H1 (cell line): ENCODE results near the gene MEF2C. TPM values are rescaled to one million over a fixed set of nuclear protein-coding genes. Genes with fewer than 3 reads are reported as not detected.

Source experiments
- CTCF ChIA-PET: fragments of 300-600 bp; sonication (Branson Sonifier 250); formaldehyde crosslinking; loops from one replicate; lab custom pipeline; 2021; ENCODE audit not compliant: partially characterized antibody; lab: Charles Lee
- POLR2A ChIA-PET: fragments of 300-600 bp; sonication (Branson Sonifier 250); formaldehyde crosslinking; loops from one replicate; lab custom pipeline; 2021; ENCODE audit warnings: inconsistent platforms; ENCODE audit not compliant: partially characterized antibody; lab: Charles Lee
- DNase-seq, 2 experiments: peaks; one replicate each; pipeline versions ENCODE4 v3.0.0 to v3.0.0-alpha.2; 2010 to 2022; ENCODE audit warnings: low spot score in 2 of 2, low read depth in 1 of 2, mixed read lengths in 1 of 2
- FAIRE-seq: peaks from 2 replicates; lab custom pipeline; 2011; peaks lifted over from hg19 to GRCh38; lab: Jason Lieb, UNC
- H2AFZ ChIP-seq: 2 replicates; pipeline ENCODE4 v1.8.1; 2012; ENCODE audit warnings: low read length, inconsistent platforms
- H2AK5ac ChIP-seq: 2 replicates; pipeline ENCODE4 v1.6.1; 2013; ENCODE audit warnings: low read depth, low read length
- H2BK120ac ChIP-seq: replicated peaks from 2 replicates; pipeline ENCODE3; 2013; ENCODE audit warnings: low read depth, low read length, inconsistent platforms
- H2BK12ac ChIP-seq: 2 replicates; pipeline ENCODE4 v1.6.1; 2013; ENCODE audit warnings: low read depth, low read length
- H2BK15ac ChIP-seq: 2 replicates; pipeline ENCODE4 v1.6.1; 2013; ENCODE audit warnings: low read length
- H2BK20ac ChIP-seq: 2 replicates; pipeline ENCODE4 v1.6.1; 2013; ENCODE audit warnings: low read length
- H2BK5ac ChIP-seq: 2 replicates; pipeline ENCODE4 v1.6.1; 2013; ENCODE audit warnings: low read depth, low read length
- H3K14ac ChIP-seq: 2 replicates; pipeline ENCODE4 v1.6.1; 2013; ENCODE audit warnings: inconsistent platforms; ENCODE audit not compliant: insufficient read length
- H3K18ac ChIP-seq: 2 replicates; pipeline ENCODE4 v1.6.1; 2013; ENCODE audit warnings: low read length; ENCODE audit errors: extremely low read depth
- H3K23ac ChIP-seq: 2 replicates; pipeline ENCODE4 v1.6.1; 2013; ENCODE audit warnings: inconsistent platforms; ENCODE audit not compliant: insufficient read length
- H3K23me2 ChIP-seq: 2 replicates; pipeline ENCODE4 v1.6.1; 2013; ENCODE audit warnings: low read depth, low read length
- H3K27ac ChIP-seq: 2 replicates; pipeline ENCODE4 v1.6.1; 2011; ENCODE audit warnings: low read depth, low read length, inconsistent platforms
- H3K27me3 ChIP-seq, 4 experiments: replicated peaks in 1 of 4; 1 replicate in 1 of 4; 2 replicates in 3 of 4; pipeline versions ENCODE4 v1.6.1 to v1.8.1; 2011 to 2013; ENCODE audit warnings: low read length in 3 of 4, mild to moderate bottlenecking in 3 of 4, inconsistent platforms in 2 of 4, mixed read lengths in 2 of 4, moderate library complexity in 1 of 4; ENCODE audit not compliant: control insufficient read depth in 3 of 4, insufficient read depth in 3 of 4; ENCODE audit errors: extremely low read depth in 1 of 4
- H3K36me3 ChIP-seq, 4 experiments: 2 replicates each; pipeline versions ENCODE4 v1.6.1 to v1.8.1; 2011 to 2013; ENCODE audit warnings: mild to moderate bottlenecking in 4 of 4, low read length in 3 of 4, moderate library complexity in 2 of 4, control low read depth in 1 of 4, inconsistent platforms in 1 of 4; ENCODE audit not compliant: insufficient read depth in 4 of 4, control insufficient read depth in 2 of 4
- H3K4ac ChIP-seq: replicated peaks from 2 replicates; pipeline ENCODE3; 2013; ENCODE audit warnings: low read length, low read depth, mixed read lengths, inconsistent platforms; ENCODE audit not compliant: insufficient read length
- H3K4me1 ChIP-seq, 4 experiments: replicated peaks in 1 of 4; 1 replicate in 1 of 4; 2 replicates in 3 of 4; pipeline versions ENCODE4 v1.6.1 to v1.8.1; 2011 to 2013; ENCODE audit warnings: low read length in 3 of 4, inconsistent platforms in 2 of 4, mixed read lengths in 1 of 4; ENCODE audit not compliant: insufficient read depth in 4 of 4, control insufficient read depth in 3 of 4
- H3K4me2 ChIP-seq, 2 experiments: 2 replicates each; pipeline versions ENCODE4 v1.6.1 to v1.8.1; 2011 to 2013; ENCODE audit warnings: low read depth in 2 of 2, low read length in 2 of 2, control low read depth in 1 of 2, inconsistent platforms in 1 of 2, mild to moderate bottlenecking in 1 of 2; ENCODE audit not compliant: insufficient read depth in 1 of 2
- H3K4me3 ChIP-seq, 4 experiments: fragments of 200-600, 300-600 bp in 1 of 4; sonication (generic), shearing (Covaris generic), sonication (Bioruptor Twin) in 1 of 4; 2 replicates each; pipeline versions ENCODE4 v1.5.1 to v1.8.1; 2011 to 2016; ENCODE audit warnings: low read length in 4 of 4, low read depth in 3 of 4, control low read depth in 2 of 4, inconsistent platforms in 2 of 4, mild to moderate bottlenecking in 2 of 4, mixed read lengths in 1 of 4, moderate library complexity in 1 of 4; ENCODE audit not compliant: insufficient read depth in 2 of 4; ENCODE audit errors: extremely low read depth in 1 of 4
- H3K56ac ChIP-seq: replicated peaks from 2 replicates; pipeline ENCODE3; 2013; ENCODE audit warnings: low read depth, mild to moderate bottlenecking, mixed read lengths, low read length, inconsistent platforms; ENCODE audit not compliant: insufficient read length
- H3K79me1 ChIP-seq: 2 replicates; pipeline ENCODE4 v1.6.1; 2013; ENCODE audit warnings: low read depth, low read length, control low read depth
- H3K79me2 ChIP-seq, 2 experiments: 2 replicates each; pipeline versions ENCODE4 v1.6.1 to v1.8.1; 2012 to 2013; ENCODE audit warnings: low read length in 2 of 2, mild to moderate bottlenecking in 2 of 2, inconsistent platforms in 1 of 2; ENCODE audit not compliant: insufficient read depth in 2 of 2, control insufficient read depth in 1 of 2
- H3K9ac ChIP-seq, 4 experiments: replicated peaks in 1 of 4; 1 replicate in 1 of 4; 2 replicates in 3 of 4; pipeline versions ENCODE4 v1.6.1 to v1.8.1; 2011 to 2013; ENCODE audit warnings: low read depth in 3 of 4, low read length in 3 of 4, control low read depth in 2 of 4, mild to moderate bottlenecking in 2 of 4, moderate library complexity in 2 of 4, inconsistent platforms in 1 of 4; ENCODE audit errors: extremely low read depth in 1 of 4
- H3K9me3 ChIP-seq, 2 experiments: 2 replicates each; pipeline versions ENCODE4 v1.6.1 to v1.8.1; 2012 to 2013; ENCODE audit warnings: mild to moderate bottlenecking in 2 of 2, moderate library complexity in 2 of 2, control low read depth in 1 of 2, inconsistent platforms in 1 of 2, low read depth in 1 of 2, low read length in 1 of 2, mixed read lengths in 1 of 2; ENCODE audit not compliant: insufficient read depth in 2 of 2
- H4K20me1 ChIP-seq, 2 experiments: replicated peaks in 1 of 2; 2 replicates each; pipeline versions ENCODE3 to v1.8.1; 2011 to 2013; ENCODE audit warnings: inconsistent platforms in 2 of 2, low read length in 2 of 2, mild to moderate bottlenecking in 1 of 2; ENCODE audit not compliant: insufficient read depth in 2 of 2, control insufficient read depth in 1 of 2
- H4K5ac ChIP-seq: 2 replicates; pipeline ENCODE4 v1.6.1; 2013; ENCODE audit warnings: low read length, low read depth, mixed read lengths, inconsistent platforms; ENCODE audit not compliant: insufficient read length
- H4K8ac ChIP-seq: 2 replicates; pipeline ENCODE4 v1.8.0; 2013; ENCODE audit warnings: mild to moderate bottlenecking, moderate library complexity, low read length, inconsistent platforms; ENCODE audit not compliant: insufficient read depth; ENCODE audit errors: extremely low read depth
- H4K91ac ChIP-seq: replicated peaks from 2 replicates; pipeline ENCODE3; 2013; ENCODE audit warnings: low read length, mixed read lengths, inconsistent platforms; ENCODE audit not compliant: insufficient read length
- CHD2 ChIP-seq: IDR thresholded peaks from 2 replicates; pipeline ENCODE4 v1.6.1; 2012; ENCODE audit warnings: low read length, improper control_type of control experiment
- EGR1 ChIP-seq: IDR thresholded peaks from 2 replicates; pipeline ENCODE4 v1.6.1; 2011; ENCODE audit warnings: low read depth, low read length, borderline replicate concordance
- GABPA ChIP-seq: IDR thresholded peaks from 2 replicates; pipeline ENCODE4 v1.6.1; 2011; ENCODE audit warnings: mild to moderate bottlenecking, low read length, moderate library complexity, borderline replicate concordance; ENCODE audit not compliant: insufficient read depth
- WGBS, 2 experiments: shearing (Covaris generic) in 1 of 2; methylation state at CpG; one replicate each; pipeline versions ENCODE4 v1.1.6 to v1.1.7; 2013 to 2015; ENCODE audit warnings: low lambda C conversion rate in 2 of 2, mixed read lengths in 2 of 2, inconsistent platforms in 1 of 2, low coverage in 1 of 2, missing lambda C conversion rate in 1 of 2; ENCODE audit not compliant: insufficient replicate concordance in 2 of 2, insufficient coverage in 1 of 2, insufficient read length in 1 of 2; ENCODE audit errors: extremely low coverage in 1 of 2, missing lambda C conversion rate in 1 of 2; 5-methylcytosine and 5-hydroxymethylcytosine counted together
- polyA plus RNA-seq, 7 experiments: library from polyadenylated mRNA; depleted of rRNA in 3 of 7; stranded (reverse) in 5 of 7; unstranded in 2 of 7; fragments of >200 nt in 5 of 7; fragments of 200-250 nt in 2 of 7; gene quantifications; 1 replicate in 5 of 7; 2 replicates in 1 of 7; 4 replicates in 1 of 7; pipeline versions ENCODE4 v1.2.1 to v1.2.3, GENCODE V29; 2011 to 2013; ENCODE audit warnings: missing spikeins in 2 of 7, mixed read lengths in 2 of 7
- total RNA-seq: library from RNA; stranded (reverse); fragmentation: NEBNext Ultra II Directional; extraction: Animal tissue kit (Norgen Biotek cat#: 25700); gene quantifications from 2 replicates; pipeline ENCODE4 v1.2.1, GENCODE V29; 2021

Gene MEF2C
- total and polyA plus RNA-seq, 2 of the 8 experiments (the other 6 are each of a cell fraction or from before 2014, with no cell fraction given) = 0.59 to 0.99 TPM

DNA sequence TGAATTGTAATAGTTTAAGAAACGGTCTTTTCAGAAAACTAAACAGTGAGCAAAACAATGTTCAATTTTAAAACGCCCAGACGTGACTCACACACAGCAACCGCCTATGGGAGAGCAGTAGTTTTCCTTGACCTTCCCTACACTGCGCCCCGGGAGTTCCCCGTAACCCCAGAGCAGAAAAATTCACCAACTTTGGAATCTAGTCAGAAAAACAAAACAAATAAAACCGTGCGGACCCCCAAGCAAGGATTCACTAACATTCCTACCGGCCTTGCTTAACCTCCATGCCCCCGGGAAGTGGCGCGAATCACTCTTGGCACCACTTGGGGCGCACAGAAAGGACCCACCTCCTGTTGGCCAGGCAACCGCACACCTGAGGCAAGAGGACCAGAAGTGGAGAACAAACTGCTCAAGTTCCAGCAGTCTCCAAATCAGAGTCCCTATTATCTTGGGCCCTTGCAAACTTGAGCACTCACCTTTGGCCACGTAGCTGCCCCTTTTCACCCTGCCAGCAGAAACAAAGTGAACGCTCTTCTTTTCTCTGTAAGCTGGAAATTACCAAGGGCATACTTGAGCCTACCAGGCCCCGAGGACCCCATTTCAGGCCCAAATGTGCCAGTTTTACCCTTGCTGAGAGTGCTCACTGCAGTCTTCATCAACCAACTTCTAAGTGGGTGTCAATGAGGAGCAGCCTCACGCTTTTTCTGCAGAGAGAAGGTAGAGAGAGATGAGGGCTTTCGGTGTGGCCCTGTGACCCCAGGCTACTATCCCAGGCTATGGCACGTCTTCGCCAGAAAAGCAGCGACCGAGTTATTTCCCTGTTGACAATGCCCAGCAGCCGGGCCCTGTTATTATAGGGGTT, 189.7 kb downstream of the MEF2C start:
- Histone ChIP-seq H4K20me1 (peaks cover 0 to 10% of the 10 kb centered on the region in 2 experiments), H4K91ac (no peak overlapping the region), H2AFZ (no peak overlapping the region), H3K27me3 (peaks cover 68 to 78% (median 74%) of the 10 kb centered on the region in 4 experiments), H3K4me1 (peaks cover 27 to 36% (median 35%) of the 10 kb centered on the region in 4 experiments), H3K4me3 (peak overlapping the region; percentile 20 to 54 (median 29); a peak in 5 of 8 replicates), H4K5ac (no peak overlapping the region), H3K79me1 (no peaks in the 10 kb centered on the region), H3K23me2 (peaks cover 5% of the 10 kb centered on the region; the same call in 1 of the 2 replicates), H3K9ac (no peak overlapping the region), H2BK12ac (no peak overlapping the region; the same call in 1 of the 2 replicates), H3K4me2 (peak overlapping the region; percentile 89 to 95), H3K4ac (no peak overlapping the region), H4K8ac (no peak overlapping the region), H3K9me3 (no peaks in the 10 kb centered on the region; a peak in 1 of 4 replicates), H3K18ac (no peak overlapping the region), H3K36me3 (no peaks in the 10 kb centered on the region), H3K56ac (no peak overlapping the region), H2BK20ac (0 out of 2 replicates have a peak overlapping the region, but pooled peaks have one; percentile 9), H3K27ac (no peak overlapping the region), H3K23ac (no peak overlapping the region), H2BK5ac (no peak overlapping the region; the same call in 1 of the 2 replicates), H2BK15ac (no peak overlapping the region), H3K14ac (no peak overlapping the region), H3K79me2 (no peaks in the 10 kb centered on the region), H2BK120ac (no peak overlapping the region), H2AK5ac (no peak overlapping the region)
- WGBS, 2 experiments = 2% methylated on average over 25 of the region's 25 CpGs; no CpG with 5 or more reads in 1 of the 2 experiments
- DNase-seq (peak in 1 of 2 experiments; percentile 63), FAIRE-seq (no peak)
- ChIA-PET POLR2A (interaction anchor here (0.7 to 2.9 kb wide), 3 partner anchors 9 to 12 kb away, joined by 4 to 13 read pairs (median 4); no protein-coding TSS in a partner anchor), CTCF (interaction anchor here (0.7 to 6.1 kb wide), 13 partner anchors 9 to 919 kb away, joined by 3 to 86 read pairs (median 9); no protein-coding TSS in a partner anchor)
- TF ChIP-seq EGR1 (no peak), CHD2 (no peak), GABPA (no peak)
